ENCODE results near the gene STRA6. TPM values are rescaled to one million over a fixed set of nuclear protein-coding genes. Genes with fewer than 3 reads are reported as not detected.

STRA6 gene
- total RNA-seq, 3 donors from 2014 or later (not counting 1 experiment from before 2014, with no cell fraction given): not detected

DNA sequence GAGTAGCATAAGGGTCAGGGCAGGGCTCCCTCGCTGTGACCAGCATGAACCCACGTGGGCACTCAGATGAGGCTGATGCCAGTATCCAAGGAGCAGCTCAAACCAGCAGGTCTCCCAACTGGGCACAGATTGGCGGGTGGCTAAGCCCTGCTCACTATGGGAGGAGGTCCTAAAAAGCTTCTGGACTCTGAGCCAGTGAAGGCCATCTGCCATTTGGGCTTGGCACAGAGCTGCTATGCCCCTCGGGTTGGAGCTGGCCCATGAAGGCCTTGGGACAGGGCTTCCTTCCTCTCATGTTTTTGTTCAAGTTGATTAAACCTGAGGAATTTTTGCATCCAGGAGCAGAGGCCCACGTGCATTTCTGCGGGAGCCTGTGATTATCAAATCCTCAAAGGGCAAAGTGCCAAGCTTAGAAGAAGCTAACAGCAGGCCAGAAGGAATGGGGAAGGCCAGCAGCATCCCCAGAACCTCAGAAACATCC lies 4.3 kb upstream of the STRA6 start:
- Histone ChIP-seq H3K36me3 (ENCODE audit: control insufficient read depth, insufficient read depth, low read length) (no peaks in the 10 kb centered on the region), H3K9me3 (ENCODE audit: control insufficient read depth, insufficient read depth, low read length) (no peaks in the 10 kb centered on the region), H3K27ac (ENCODE audit: low read length) (no peak overlapping the region), H3K4me1 (ENCODE audit: control insufficient read depth, insufficient read depth, low read length) (no peaks in the 10 kb centered on the region), H3K4me3 (ENCODE audit: low read length) (no peak overlapping the region), H3K27me3 (ENCODE audit: control insufficient read depth, insufficient read depth, low read length) (no peaks in the 10 kb centered on the region)
- intact Hi-C loops (cut with micrococcal nuclease): no loop called here
- H3K9me3 Mint-ChIP-seq: no peaks in the 10 kb centered on the region
- no peak overlapping the region for H3K4me3 Mint-ChIP-seq
- TF ChIP-seq, protein P1, sequence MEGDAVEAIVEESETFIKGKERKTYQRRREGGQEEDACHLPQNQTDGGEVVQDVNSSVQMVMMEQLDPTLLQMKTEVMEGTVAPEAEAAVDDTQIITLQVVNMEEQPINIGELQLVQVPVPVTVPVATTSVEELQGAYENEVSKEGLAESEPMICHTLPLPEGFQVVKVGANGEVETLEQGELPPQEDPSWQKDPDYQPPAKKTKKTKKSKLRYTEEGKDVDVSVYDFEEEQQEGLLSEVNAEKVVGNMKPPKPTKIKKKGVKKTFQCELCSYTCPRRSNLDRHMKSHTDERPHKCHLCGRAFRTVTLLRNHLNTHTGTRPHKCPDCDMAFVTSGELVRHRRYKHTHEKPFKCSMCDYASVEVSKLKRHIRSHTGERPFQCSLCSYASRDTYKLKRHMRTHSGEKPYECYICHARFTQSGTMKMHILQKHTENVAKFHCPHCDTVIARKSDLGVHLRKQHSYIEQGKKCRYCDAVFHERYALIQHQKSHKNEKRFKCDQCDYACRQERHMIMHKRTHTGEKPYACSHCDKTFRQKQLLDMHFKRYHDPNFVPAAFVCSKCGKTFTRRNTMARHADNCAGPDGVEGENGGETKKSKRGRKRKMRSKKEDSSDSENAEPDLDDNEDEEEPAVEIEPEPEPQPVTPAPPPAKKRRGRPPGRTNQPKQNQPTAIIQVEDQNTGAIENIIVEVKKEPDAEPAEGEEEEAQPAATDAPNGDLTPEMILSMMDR (IDR thresholded peaks at IDR 0.05): no peak
- ATAC-seq (no peak), DNase-seq (no peak)
- no peak overlapping the region for H3K27ac Mint-ChIP-seq
- H3K27me3 Mint-ChIP-seq (ENCODE audit: low read depth in 2 of 2): peaks cover 2 to 7% of the 10 kb centered on the region in 2 donors
- H3K36me3 Mint-ChIP-seq: no peaks in the 10 kb centered on the region
- peaks cover 0 to 6% of the 10 kb centered on the region in 2 donors for H3K4me1 Mint-ChIP-seq
- 73% methylated on average over 6 of the region's 6 CpGs for WGBS (ENCODE audit: insufficient coverage)

DNA sequence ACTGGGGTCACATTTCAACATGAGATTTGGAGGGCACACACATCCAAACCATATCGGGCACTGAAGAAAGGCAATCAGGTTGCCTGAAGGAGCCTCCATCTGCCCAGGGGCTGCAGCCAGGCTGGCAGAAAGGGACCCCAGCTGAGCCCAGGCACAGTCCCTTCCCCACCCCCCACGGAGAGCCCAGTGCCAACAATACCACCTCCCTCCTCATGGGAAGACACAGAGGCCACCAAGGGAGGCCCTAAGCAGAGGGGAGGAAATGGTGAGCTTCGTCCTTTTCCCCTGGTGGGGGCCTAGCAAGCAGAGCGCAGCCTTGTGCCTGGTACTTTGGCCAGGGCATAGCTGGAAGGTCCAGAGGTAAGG lies 3.0 kb upstream of the STRA6 start:
- ATAC-seq: no peak
- no peak overlapping the region for H3K4me3 Mint-ChIP-seq
- no peak overlapping the region for H3K27ac Mint-ChIP-seq
- no peak overlapping the region for H3K4me3 ChIP-seq (ENCODE audit: low read length)
- H3K27me3 ChIP-seq (ENCODE audit: control insufficient read depth, insufficient read depth, low read length): no peaks in the 10 kb centered on the region
- no peak for DNase-seq
- H3K27ac ChIP-seq (ENCODE audit: low read length): no peak overlapping the region
- H3K27me3 Mint-ChIP-seq (ENCODE audit: low read depth in 2 of 2): peaks cover 2 to 7% of the 10 kb centered on the region in 2 donors
- H3K36me3 ChIP-seq (ENCODE audit: control insufficient read depth, insufficient read depth, low read length): no peaks in the 10 kb centered on the region
- no peaks in the 10 kb centered on the region for H3K4me1 ChIP-seq (ENCODE audit: control insufficient read depth, insufficient read depth, low read length)
- peaks cover 0 to 6% of the 10 kb centered on the region in 2 donors for H3K4me1 Mint-ChIP-seq
- H3K9me3 Mint-ChIP-seq: no peaks in the 10 kb centered on the region
- no peaks in the 10 kb centered on the region for H3K9me3 ChIP-seq (ENCODE audit: control insufficient read depth, insufficient read depth, low read length)
- WGBS (ENCODE audit: insufficient coverage): 87% methylated on average over 3 of the region's 4 CpGs
- H3K36me3 Mint-ChIP-seq: no peaks in the 10 kb centered on the region
- intact Hi-C loops (cut with micrococcal nuclease): no loop called here
- TF ChIP-seq, protein P1 (IDR thresholded peaks at IDR 0.05): no peak

- H3K27me3 ChIP-seq (ENCODE audit: control insufficient read depth, insufficient read depth, low read length): no peaks in the 10 kb centered on the region
These were observed 1.4 kb upstream of the STRA6 start for GRCh38 chr15:74203914-74204431.

More at GRCh38 chr15:74203914-74204431, 1.4 kb upstream of the STRA6 start:
- Mint-ChIP-seq H3K27me3 (ENCODE audit: low read depth in 2 of 2) (peaks cover 0 to 7% of the 10 kb centered on the region in 2 donors), H3K4me1 (peaks cover 0 to 6% of the 10 kb centered on the region in 2 donors), H3K36me3 (no peaks in the 10 kb centered on the region), H3K4me3 (no peak overlapping the region), H3K27ac (no peak overlapping the region), H3K9me3 (no peaks in the 10 kb centered on the region)
- Histone ChIP-seq H3K9me3 (ENCODE audit: control insufficient read depth, insufficient read depth, low read length) (no peaks in the 10 kb centered on the region), H3K4me1 (ENCODE audit: control insufficient read depth, insufficient read depth, low read length) (no peaks in the 10 kb centered on the region), H3K4me3 (ENCODE audit: low read length) (no peak overlapping the region), H3K36me3 (ENCODE audit: control insufficient read depth, insufficient read depth, low read length) (no peaks in the 10 kb centered on the region), H3K27ac (ENCODE audit: low read length) (no peak overlapping the region)
- TF ChIP-seq, protein P1 (IDR thresholded peaks at IDR 0.05): no peak
- intact Hi-C loops (cut with micrococcal nuclease): no loop called here
- no peak for ATAC-seq
- DNase-seq: no peak
- 70% methylated on average over 10 of the region's 10 CpGs for WGBS (ENCODE audit: insufficient coverage)
